HG02970 (cell line): ENCODE results near the gene C9.
A peak's percentile ranks its signal among the peaks of the same experiment; 100 is the strongest.

Experiments used
- ATAC-seq: cut with Tn5 transposase; IDR thresholded peaks from one replicate; pipeline ENCODE4 v1.9.1; 2021; ENCODE audit warnings: mild to moderate bottlenecking, moderate library complexity, moderate number of reproducible peaks; ENCODE audit not compliant: unreplicated experiment, low FRiP score

C9 gene

DNA sequence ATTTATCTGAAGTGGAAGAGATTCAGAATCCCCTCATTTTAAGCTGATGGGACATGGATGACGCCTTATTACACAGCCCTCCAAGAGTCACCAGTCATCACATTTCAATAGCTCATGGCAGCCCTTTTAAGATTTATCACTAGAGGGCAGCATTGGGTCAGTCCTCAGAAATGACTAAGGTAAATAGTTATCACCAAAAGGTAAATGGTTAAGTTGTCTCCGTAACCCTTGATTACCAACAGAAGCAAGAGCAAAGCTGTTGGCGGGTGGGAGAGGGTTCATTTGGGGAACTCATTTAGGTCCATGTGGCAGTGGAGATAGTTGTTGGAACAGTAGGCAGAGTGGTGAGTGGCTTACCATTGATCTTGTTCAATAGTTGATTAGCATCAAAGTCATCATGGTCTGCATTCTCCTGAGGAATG, 12.0 kb upstream of the C9 start:
- ATAC-seq, result peak; percentile 66

DNA sequence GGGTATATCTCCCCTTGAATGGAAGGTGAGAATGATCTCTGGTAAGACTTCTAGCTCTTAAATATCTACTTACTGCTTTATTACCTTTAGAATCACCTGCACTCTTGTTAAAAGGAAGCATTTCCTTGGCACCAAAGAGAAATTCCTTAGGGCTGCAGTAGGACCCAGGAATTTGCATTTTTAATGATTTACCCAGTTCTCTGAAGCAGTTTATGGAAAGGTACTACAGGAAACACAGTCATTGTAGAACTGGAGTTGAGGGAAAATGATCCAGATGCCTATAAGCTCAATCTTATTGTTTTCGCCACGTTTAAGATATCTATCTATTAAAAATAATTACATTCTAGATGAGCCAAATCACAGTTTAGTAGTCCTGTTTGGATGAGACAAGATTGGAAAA, 9.5 kb upstream of the C9 start:
- no peak for ATAC-seq

DNA sequence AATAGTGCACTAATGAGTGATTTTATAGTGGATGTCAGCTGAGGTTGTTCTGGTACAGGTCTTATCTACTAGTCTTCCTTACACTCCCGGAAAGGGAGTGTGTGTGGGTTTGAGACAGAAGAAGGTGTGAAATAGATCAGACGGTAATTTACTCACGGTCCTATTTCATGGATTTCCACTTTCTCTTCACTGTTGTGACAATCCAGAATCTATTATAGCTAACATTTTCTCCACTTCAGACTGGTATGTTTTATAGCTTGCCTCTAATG, 7.0 kb upstream of the C9 start:
- ATAC-seq, result no peak

DNA sequence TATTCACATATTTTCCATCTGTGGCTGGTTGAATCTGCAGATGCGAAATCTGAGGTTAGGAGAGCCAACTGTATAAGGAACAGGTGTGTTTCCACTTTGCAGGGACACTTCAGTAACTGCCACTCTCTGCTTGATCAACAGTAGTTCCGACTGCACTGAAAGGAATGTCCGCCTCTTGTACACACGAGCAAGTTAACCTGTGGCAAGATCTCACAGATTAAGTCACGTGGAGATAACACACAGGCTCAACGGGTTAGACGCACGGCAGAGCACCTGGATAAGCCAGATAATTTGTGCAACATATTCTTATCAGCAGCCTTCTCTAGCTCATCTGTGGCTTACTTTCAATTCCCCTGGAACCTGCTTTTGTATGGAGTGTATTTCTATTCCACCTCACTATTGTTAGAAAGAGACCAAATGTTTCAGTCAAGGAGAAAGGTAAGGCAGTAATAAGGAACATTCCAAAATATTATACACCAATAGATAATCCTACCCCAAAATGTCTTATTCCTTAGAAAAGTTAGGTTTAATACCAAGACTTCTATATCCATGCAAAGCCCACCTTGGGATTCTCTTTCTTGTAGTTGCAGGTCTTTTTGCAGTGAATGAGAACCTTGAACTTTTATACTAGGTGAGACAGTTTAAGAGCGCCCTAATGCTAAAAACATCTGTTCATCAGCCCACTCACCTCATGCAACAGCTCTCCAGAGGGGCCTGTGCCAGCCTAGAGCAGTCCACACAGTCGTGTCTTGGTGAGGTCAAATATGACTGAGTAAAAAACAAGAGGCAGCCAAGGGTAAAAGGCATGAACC, 6.5 kb upstream of the C9 start:
- no peak for ATAC-seq

DNA sequence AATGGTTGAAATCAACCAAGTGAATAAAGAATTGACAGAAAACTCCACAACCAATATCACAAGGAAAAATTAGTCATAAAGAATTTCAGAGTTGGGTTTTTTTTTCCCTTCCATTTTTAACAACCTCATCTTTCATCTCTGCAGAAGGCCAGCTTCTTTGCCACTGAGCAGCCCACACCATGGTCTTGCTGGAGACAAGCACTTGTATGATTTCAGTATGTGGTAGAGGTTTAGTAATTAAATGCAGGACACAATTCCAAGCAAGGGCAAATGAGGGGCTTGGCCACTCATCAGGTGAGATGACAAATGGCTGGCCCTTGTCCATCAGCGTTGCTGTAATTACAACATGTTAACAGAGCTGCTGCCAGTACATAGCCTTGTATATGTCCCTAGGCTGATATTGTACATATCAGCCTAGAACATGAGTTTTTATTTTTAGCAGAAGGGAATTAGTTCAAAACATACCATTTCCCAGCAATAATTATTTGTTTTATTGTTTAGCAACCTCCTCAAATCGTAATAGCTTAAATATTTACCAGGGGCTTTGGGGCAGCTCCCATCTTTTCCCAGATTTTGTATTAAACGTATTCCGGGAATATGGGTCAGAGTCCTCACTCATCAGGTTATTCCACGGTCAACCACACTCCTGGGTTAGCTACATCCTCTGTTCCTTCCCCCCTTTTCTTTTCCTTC, 5.0 kb upstream of the C9 start:
- ATAC-seq, result no peak

DNA sequence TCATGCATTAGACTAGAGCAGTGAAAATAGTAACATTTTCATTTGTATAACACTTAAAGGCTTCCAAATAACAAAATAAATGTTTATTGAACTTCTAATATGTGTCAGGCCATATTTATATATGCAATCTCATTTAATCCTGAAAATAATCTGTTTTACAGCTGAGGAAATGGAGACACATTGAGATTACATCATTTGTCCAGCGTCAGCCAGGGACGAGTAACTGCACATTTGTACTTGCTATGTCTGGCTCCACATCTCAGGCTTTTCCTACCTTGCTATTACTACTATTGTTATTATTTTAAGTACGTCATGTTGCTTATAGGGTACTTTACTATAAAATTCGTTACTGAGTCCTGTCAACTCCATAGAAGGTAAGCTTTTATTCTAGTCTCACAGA, 3.8 kb upstream of the C9 start:
- no peak for ATAC-seq

DNA sequence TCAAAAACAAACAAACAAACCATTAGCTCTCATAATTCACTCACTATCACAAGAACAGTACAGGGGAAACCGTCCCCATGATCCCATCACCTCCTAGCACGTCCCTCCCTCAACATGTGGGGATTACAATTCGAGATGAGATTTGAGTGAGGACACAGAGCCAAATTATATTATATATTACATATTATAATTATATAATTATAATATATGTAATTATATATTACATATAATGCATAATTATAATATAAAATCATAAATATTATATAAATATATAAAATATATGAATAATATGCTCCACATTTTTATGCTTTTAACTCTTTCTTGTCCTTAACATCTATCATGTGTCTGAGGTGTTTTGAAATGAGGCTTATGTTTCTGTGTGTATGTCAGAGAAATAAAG, 3.4 kb upstream of the C9 start:
- no peak for ATAC-seq

DNA sequence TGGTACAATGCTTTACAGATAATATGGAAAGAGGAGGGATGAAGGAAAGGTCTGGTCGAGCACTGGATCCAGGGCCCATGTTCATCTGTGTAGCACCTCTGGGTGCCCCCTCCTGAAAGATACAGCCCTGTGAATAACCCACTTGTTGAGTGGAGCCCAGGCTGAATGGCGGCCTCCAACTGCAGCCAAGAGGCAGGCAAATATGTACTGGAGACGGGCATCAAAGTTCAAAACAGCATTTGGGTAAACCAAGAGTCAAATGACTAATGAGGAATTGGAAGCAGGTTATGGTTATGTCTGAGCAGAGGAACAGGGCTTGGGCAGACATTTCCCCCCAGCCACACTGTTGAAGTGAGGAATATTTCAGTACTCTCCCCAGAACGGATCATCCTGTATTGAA, 1.1 kb downstream of the C9 start:
- ATAC-seq, result no peak

DNA sequence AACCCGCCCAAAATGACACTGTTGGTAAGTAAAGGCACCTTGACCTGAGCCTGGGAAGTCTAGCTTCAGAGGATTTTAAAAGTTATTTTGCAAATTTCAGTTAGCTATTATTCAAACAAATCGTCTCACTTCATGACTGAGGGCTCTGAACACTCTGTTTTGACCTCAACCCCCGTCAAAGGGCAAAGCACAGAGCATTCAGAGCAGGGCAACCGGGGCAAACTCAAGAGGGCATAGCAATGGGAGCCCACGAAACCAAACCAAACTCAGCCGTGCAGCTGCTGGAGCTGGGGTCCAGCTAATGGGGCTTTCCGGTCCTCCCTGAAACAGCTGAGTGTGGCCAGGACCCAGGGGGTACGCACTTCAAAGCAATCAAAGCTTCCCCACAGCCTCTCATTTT, 1.6 kb downstream of the C9 start:
- no peak for ATAC-seq

DNA sequence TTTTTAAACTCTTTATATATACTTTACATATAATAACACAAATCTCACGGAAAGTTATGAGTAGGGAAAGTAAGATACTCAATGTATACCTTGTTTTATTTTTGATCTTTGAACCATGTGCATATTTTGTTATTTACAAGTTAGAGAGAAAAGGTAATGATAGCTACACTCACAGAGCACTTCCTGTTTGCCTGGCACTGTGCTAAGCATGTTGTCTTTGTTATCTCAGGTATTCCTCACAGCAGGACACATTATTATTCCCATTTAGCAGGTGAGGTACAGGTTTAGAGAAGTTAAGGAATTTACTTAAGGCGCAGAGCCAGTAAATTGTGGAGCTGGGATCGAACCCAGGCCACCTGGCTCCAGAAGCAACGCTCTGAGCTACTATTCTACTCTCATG, 3.0 kb downstream of the C9 start:
- no peak for ATAC-seq

DNA sequence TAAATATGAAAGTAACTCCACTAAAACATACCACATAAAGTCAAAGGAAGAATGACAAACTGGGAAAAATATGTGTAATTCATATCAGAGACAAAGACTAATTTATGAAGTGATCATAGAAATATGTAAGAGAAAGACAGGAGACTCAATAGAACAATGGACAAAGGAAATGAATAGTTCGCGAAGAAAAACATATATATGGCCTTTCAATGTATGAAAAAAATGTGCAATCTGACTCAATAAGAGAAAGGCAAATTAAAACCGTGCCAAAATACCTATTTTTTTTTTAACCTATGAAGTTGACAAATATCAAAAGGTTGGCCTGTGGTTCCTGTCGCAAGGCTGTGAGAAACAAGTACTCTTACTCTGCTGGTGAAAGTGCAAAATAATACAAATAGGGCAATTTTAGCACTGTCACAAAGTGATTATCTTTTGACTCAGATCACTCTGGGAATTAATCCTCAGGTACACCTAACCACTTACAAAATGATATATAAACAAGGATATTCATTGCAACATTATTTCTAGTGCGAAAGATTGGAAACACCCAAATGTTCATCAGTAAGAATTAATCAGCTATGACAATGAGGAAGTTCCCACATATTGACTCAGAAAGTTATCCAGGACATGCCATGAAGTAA, 3.7 kb downstream of the C9 start:
- no peak for ATAC-seq

DNA sequence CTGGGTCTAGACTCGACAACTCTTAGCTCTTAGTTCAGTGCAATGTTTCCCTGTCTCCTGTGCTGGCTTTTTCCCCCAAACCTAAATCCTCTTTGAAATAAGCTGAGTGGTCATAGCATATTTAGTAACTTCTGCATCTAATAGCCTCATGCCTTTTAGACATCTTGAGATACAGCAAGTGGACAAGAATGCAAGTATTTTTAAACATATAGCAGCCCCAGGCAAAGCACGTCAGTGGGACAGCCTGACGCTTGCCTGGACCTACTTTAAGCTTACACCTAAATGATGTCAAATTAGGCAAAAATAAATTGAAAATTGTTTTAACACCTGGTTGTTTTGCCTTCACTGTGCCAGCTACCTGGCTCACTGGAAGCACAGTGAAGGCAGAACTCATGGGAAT, 8.0 kb downstream of the C9 start:
- no peak for ATAC-seq

DNA sequence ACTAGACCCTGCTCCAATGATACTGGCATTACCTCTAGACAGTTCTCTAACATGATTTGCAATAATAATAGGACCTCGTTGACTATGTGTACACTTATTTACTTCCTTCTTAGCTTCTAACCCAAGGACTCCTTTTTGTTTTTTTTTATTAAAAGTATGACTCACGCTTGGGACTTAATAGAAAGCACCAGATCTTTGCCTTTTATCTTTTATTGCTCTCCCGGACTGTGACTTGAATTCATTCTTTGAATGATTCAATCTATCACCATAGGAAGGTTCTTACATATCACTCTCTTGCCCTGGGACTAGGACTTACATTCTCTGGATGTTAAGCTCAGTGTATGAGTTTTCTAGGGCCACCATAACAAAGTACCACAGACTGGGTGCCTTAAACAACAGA, 9.0 kb downstream of the C9 start:
- ATAC-seq, result no peak

DNA sequence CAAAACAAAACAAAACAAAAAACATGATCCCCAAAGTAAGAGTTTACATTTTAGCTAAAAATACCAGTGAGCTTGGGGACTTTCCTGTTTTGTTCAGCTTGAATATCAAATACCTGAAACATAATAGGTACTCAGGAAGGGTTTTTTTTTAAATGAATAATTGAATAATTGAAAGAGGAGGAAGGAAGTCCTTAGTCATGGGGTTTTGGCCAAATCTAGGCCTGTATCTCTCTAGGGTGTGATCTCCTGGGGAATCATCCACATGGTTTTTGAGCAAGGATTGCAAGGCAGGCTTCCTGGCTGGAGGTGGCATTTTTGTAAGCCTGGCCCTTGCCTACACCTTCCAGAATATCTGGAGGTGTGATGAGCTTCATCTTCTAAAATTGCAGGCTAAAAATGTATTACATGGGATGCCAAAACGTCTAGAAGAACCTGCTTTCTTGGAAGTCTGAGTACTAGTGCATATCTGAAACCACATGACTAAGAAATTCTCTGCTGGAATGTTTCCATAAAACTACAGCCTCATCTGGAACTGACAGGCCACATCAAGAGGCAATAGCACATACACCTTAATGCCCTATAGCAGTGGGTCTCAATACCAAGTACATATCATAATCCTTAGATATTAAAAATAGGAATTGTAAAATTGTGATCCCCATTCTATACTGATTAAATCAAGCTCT, 10.4 kb downstream of the C9 start:
- no peak for ATAC-seq

DNA sequence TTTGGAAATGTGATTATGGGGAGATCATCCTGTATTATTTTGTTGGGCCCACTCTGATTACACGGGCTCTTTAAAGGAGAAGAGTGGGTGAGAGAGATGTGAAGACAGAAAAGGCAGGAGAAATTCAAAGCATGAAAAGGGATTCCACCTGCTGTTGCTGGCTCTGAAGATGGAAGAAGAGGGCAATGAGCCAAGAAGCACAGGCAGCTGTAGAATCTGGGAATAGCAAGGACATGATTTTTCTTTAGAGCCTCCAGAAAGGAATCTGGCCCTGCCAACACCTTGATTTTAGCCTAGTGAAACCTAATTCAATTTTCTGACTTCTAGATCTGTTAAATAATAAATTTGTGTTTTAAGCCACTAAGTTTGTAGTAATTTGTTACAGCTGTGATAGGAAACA, 11.3 kb downstream of the C9 start:
- ATAC-seq, result no peak

DNA sequence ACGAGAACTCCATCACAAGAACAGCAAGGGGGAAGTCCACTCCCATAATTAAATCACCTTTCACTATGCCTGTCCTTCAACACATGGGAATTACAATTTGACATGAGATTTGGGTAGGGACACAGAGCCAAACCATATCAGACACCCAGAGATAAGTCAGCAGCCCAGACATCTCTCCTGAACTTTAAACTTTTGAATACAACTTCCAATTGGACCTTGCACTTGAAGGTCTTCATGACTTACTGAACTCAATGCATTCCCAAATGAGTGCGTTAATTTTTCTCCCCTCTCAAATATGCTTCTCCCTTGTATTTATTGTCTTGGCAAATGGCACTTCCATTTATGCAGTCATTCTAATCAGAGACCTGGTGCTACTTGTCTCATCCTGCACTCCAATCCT, 12.1 kb downstream of the C9 start:
- ATAC-seq, result no peak

DNA sequence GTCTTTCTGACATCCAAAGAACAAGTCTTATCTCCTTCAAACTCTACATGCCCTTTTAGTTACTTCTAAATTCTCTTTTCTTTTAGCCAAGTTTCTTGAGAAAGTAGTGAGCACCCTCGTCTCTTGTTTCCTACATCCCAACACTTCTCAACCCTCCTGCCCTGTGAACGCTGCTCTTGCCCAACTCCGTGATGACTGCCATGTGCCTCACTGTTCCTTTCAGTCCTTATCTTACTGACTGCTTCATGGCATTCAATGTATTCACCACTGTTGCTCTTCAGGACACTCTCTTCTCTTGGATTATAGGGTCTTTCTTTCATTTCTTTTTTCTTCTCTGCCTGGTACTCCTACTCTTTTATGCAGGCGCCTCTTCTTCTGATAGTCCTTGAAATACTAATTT, 14.8 kb downstream of the C9 start:
- ATAC-seq, result no peak

DNA sequence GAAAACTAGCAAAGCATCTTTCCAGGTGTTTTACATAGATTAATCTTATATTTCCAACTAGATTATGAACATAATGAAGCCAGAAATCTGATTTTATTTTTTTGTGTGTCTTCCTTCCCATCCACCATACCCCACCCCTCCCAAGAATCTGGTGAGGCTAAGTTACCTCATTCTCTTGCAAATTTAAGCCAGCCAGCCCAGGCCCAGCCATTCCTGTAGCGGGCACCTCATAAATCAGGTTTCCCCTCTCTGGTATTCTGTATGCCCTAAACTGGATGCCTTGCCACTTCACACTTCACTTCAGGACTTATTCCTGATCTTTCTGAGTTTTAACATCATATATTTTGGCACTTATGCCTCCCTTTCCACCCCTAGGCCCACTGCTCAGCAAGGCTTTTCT, 21.8 kb downstream of the C9 start:
- ATAC-seq, result no peak

DNA sequence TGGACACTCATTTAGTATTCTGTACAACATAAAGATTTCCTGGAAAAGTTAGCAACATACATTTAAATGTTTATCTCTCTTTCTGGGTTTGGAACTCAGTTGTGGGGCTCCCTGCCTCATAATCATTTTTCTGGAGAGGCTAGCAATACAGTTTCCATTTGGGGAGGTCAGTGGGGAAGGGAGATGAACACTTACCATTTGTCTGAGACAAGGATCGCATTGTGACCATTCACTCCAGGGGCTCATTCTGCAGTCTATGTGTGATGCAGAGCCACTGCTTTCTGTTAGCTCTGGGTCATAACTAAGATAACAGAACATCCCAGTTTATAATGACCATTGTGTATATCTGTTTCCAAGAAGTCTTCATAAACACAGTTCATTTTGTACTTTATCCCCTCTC, 22.4 kb downstream of the C9 start:
- no peak for ATAC-seq

DNA sequence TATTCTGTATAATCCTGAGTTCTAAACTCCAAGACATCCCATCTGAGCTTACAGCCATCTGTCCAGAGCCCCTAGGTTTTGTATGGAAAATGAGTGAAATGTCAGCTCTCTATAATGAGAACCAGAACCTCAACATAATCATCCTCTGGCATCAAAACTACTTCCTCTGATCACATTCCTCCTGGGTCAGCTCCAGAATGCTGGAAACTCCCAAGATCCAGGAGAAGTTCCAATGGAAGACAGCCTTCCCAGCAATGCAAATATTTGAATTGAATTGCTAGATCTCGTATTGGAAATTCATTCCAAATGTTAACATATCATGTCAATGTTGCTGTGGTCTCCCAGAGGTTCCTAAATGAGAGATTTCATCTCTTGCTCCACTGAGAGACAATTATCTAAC, 23.8 kb downstream of the C9 start:
- no peak for ATAC-seq

DNA sequence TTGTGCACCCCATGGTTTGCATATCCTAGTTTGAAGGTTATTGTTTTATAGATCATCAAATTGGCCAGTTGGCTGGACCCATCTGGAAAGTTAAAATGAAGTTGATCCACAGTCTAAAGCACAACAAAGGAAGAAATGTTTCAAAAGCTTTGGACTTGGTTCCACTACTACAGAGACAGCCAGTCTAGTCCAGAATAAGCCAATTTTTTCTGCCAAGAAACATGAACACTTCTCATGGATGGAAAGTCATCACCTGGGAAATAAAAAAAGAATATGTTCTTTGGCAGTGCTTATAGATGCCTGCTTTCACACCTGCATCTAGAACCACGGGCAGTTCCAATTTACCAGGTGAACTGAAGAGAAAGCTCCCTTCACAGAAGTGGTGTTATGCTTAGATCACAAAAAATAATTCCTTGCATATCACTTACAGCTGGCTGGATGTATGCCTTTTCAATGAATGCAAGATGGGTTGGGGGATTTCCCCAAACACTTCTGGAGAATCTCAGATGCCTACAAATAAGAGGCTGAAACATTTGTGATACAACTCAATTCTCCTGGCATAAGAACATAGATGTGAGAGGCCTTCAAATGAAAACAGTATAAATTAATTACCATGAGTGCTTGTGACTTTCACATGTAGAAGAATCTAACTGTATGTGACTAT, 26.9 kb downstream of the C9 start:
- no peak for ATAC-seq
